ENCODE results near the gene MAPKBP1.

The MAPKBP1 gene

GRCh38 chr15:41795996-41796856 is 21.9 kb downstream of the MAPKBP1 start:
- H3K27ac ChIP-seq: no peak overlapping the region
- TF ChIP-seq ZFX (IDR thresholded peaks at IDR 0.05; ENCODE audit: borderline replicate concordance): no peak

GRCh38 chr15:41797201-41797944 is 23.1 kb downstream of the MAPKBP1 start:
- TF ChIP-seq CTCF (IDR thresholded peaks at IDR 0.05): no peak
- no peak overlapping the region for H3K27ac ChIP-seq

GRCh38 chr15:41798607-41799487 is 24.6 kb downstream of the MAPKBP1 start:
- no peak overlapping the region for H3K27ac ChIP-seq
- TF ChIP-seq CTCF (IDR thresholded peaks at IDR 0.05) (no peak), ZFX (IDR thresholded peaks at IDR 0.05; ENCODE audit: borderline replicate concordance) (no peak)

GRCh38 chr15:41799488-41799805 is 25.2 kb downstream of the MAPKBP1 start:
- H3K27ac ChIP-seq: no peak overlapping the region
- no peak for TF ChIP-seq ZFX (IDR thresholded peaks at IDR 0.05; ENCODE audit: borderline replicate concordance)
- TF ChIP-seq CTCF (IDR thresholded peaks at IDR 0.05): no peak

- TF ChIP-seq CTCF (IDR thresholded peaks at IDR 0.05) (no peak), ZFX (IDR thresholded peaks at IDR 0.05; ENCODE audit: borderline replicate concordance) (no peak)
- H3K27ac ChIP-seq: no peak overlapping the region
Measured at GRCh38 chr15:41801185-41801584, 26.9 kb downstream of the MAPKBP1 start.

GRCh38 chr15:41801850-41802455 is 27.7 kb downstream of the MAPKBP1 start:
- TF ChIP-seq ZFX (IDR thresholded peaks at IDR 0.05; ENCODE audit: borderline replicate concordance) (no peak), CTCF (IDR thresholded peaks at IDR 0.05) (no peak)
- H3K27ac ChIP-seq: no peak overlapping the region

- no peak for TF ChIP-seq CTCF (IDR thresholded peaks at IDR 0.05)
- TF ChIP-seq ZFX (IDR thresholded peaks at IDR 0.05; ENCODE audit: borderline replicate concordance): no peak
- H3K27ac ChIP-seq: no peak overlapping the region
Measured at GRCh38 chr15:41804361-41804760, 30.1 kb downstream of the MAPKBP1 start.

Measured in 22Rv1 (cell line).